ENCODE measurements around the gene LGI2. TPM values are rescaled to one million over a fixed set of nuclear protein-coding genes. Genes with fewer than 3 reads are reported as not detected.

The LGI2 gene
- total and polyA plus RNA-seq, 2 experiments from 2014 or later: 0.63 to 8.0 TPM

DNA sequence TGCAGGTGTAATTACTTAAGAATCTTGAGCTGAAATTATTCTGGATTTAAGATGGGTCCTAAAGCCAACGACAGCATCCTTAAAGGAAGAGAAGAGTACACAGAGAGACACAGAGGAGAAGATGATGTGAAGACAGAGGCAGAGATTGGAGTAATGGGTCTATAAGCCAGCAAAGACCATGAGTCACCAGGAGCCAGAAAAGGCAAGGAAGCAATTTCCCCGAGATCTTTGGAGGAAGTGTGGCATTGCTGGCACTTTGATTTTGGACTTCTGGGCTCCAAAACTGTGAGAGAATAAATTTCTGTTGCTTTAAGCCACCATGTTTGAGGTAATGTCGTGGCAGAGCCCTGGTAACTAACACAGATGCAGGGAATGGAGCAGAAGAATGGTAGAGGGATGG lies 32.4 kb upstream of the LGI2 start:
- peaks cover 2% of the 10 kb centered on the region for H3K27me3 Mint-ChIP-seq (ENCODE audit: insufficient read depth, low read depth, poor library complexity)
- ATAC-seq (no peak), DNase-seq (ENCODE audit: low spot score) (no peak)
- Histone ChIP-seq H4K20me1 (replicated peaks; ENCODE audit: insufficient read depth) (no peaks in the 10 kb centered on the region), H3K9me2 (ENCODE audit: insufficient read depth) (no peaks in the 10 kb centered on the region), H3K27ac (ENCODE audit: low read depth) (no peak overlapping the region), H3K4me1 (ENCODE audit: insufficient read depth) (peaks cover 32% of the 10 kb centered on the region), H3K79me2 (replicated peaks; ENCODE audit: insufficient read depth) (no peaks in the 10 kb centered on the region), H3K4me3 (no peak overlapping the region), H3K4me2 (no peak overlapping the region), H2AFZ (peak overlapping the region; percentile 39; the same call in 1 of the 2 replicates), H3K36me3 (ENCODE audit: insufficient read depth) (no peaks in the 10 kb centered on the region), H3F3A (replicated peaks; ENCODE audit: low read depth) (no peaks in the 10 kb centered on the region), H3K27me3 (ENCODE audit: insufficient read depth) (no peaks in the 10 kb centered on the region)
- no peaks in the 10 kb centered on the region for H3K9me3 Mint-ChIP-seq
- peaks cover 3% of the 10 kb centered on the region; the same call in 2 of the 3 replicates for H3K36me3 Mint-ChIP-seq (ENCODE audit: low read depth)
- TF ChIP-seq STAT1 (IDR thresholded peaks at IDR 0.05; ENCODE audit: unreplicated experiment) (no peak), ZNF114 (CRISPR knock-in tag; IDR thresholded peaks at IDR 0.05) (no peak), EZH2 (IDR thresholded peaks at IDR 0.05; ENCODE audit: low read depth, unreplicated experiment) (no peak), JUNB (IDR thresholded peaks at IDR 0.05; ENCODE audit: unreplicated experiment) (no peak), CREB1 (CRISPR knock-in tag; IDR thresholded peaks at IDR 0.05; ENCODE audit: low read depth) (no peak), NANOG (IDR thresholded peaks at IDR 0.05; ENCODE audit: borderline replicate concordance) (no peak), EZH2phosphoT487 (IDR thresholded peaks at IDR 0.05; ENCODE audit: unreplicated experiment) (no peak), ZNF331 (CRISPR knock-in tag; IDR thresholded peaks at IDR 0.05; ENCODE audit: low read depth) (no peak), POLR2AphosphoS5 (IDR thresholded peaks at IDR 0.05; ENCODE audit: low read depth) (no peak)
- TF ChIP-seq, protein P1, sequence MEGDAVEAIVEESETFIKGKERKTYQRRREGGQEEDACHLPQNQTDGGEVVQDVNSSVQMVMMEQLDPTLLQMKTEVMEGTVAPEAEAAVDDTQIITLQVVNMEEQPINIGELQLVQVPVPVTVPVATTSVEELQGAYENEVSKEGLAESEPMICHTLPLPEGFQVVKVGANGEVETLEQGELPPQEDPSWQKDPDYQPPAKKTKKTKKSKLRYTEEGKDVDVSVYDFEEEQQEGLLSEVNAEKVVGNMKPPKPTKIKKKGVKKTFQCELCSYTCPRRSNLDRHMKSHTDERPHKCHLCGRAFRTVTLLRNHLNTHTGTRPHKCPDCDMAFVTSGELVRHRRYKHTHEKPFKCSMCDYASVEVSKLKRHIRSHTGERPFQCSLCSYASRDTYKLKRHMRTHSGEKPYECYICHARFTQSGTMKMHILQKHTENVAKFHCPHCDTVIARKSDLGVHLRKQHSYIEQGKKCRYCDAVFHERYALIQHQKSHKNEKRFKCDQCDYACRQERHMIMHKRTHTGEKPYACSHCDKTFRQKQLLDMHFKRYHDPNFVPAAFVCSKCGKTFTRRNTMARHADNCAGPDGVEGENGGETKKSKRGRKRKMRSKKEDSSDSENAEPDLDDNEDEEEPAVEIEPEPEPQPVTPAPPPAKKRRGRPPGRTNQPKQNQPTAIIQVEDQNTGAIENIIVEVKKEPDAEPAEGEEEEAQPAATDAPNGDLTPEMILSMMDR (conservative IDR thresholded peaks at IDR 0.05; ENCODE audit: low read depth in 2 of 2): no peak
- TF ChIP-seq, protein P2, sequence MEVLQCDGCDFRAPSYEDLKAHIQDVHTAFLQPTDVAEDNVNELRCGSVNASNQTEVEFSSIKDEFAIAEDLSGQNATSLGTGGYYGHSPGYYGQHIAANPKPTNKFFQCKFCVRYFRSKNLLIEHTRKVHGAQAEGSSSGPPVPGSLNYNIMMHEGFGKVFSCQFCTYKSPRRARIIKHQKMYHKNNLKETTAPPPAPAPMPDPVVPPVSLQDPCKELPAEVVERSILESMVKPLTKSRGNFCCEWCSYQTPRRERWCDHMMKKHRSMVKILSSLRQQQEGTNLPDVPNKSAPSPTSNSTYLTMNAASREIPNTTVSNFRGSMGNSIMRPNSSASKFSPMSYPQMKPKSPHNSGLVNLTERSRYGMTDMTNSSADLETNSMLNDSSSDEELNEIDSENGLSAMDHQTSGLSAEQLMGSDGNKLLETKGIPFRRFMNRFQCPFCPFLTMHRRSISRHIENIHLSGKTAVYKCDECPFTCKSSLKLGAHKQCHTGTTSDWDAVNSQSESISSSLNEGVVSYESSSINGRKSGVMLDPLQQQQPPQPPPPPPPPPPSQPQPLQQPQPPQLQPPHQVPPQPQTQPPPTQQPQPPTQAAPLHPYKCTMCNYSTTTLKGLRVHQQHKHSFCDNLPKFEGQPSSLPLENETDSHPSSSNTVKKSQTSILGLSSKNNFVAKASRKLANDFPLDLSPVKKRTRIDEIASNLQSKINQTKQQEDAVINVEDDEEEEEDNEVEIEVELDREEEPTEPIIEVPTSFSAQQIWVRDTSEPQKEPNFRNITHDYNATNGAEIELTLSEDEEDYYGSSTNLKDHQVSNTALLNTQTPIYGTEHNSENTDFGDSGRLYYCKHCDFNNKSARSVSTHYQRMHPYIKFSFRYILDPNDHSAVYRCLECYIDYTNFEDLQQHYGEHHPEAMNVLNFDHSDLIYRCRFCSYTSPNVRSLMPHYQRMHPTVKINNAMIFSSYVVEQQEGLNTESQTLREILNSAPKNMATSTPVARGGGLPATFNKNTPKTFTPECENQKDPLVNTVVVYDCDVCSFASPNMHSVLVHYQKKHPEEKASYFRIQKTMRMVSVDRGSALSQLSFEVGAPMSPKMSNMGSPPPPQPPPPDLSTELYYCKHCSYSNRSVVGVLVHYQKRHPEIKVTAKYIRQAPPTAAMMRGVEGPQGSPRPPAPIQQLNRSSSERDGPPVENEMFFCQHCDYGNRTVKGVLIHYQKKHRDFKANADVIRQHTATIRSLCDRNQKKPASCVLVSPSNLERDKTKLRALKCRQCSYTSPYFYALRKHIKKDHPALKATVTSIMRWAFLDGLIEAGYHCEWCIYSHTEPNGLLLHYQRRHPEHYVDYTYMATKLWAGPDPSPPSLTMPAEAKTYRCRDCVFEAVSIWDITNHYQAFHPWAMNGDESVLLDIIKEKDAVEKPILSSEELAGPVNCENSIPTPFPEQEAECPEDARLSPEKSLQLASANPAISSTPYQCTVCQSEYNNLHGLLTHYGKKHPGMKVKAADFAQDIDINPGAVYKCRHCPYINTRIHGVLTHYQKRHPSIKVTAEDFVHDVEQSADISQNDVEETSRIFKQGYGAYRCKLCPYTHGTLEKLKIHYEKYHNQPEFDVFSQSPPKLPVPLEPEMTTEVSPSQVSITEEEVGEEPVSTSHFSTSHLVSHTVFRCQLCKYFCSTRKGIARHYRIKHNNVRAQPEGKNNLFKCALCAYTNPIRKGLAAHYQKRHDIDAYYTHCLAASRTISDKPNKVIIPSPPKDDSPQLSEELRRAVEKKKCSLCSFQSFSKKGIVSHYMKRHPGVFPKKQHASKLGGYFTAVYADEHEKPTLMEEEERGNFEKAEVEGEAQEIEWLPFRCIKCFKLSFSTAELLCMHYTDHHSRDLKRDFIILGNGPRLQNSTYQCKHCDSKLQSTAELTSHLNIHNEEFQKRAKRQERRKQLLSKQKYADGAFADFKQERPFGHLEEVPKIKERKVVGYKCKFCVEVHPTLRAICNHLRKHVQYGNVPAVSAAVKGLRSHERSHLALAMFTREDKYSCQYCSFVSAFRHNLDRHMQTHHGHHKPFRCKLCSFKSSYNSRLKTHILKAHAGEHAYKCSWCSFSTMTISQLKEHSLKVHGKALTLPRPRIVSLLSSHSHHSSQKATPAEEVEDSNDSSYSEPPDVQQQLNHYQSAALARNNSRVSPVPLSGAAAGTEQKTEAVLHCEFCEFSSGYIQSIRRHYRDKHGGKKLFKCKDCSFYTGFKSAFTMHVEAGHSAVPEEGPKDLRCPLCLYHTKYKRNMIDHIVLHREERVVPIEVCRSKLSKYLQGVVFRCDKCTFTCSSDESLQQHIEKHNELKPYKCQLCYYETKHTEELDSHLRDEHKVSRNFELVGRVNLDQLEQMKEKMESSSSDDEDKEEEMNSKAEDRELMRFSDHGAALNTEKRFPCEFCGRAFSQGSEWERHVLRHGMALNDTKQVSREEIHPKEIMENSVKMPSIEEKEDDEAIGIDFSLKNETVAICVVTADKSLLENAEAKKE (CRISPR knock-in tag; IDR thresholded peaks at IDR 0.05): no peak
- TF ChIP-seq, protein P3, sequence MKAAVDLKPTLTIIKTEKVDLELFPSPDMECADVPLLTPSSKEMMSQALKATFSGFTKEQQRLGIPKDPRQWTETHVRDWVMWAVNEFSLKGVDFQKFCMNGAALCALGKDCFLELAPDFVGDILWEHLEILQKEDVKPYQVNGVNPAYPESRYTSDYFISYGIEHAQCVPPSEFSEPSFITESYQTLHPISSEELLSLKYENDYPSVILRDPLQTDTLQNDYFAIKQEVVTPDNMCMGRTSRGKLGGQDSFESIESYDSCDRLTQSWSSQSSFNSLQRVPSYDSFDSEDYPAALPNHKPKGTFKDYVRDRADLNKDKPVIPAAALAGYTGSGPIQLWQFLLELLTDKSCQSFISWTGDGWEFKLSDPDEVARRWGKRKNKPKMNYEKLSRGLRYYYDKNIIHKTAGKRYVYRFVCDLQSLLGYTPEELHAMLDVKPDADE (IDR thresholded peaks at IDR 0.05): no peak
- TF ChIP-seq, protein P4, sequence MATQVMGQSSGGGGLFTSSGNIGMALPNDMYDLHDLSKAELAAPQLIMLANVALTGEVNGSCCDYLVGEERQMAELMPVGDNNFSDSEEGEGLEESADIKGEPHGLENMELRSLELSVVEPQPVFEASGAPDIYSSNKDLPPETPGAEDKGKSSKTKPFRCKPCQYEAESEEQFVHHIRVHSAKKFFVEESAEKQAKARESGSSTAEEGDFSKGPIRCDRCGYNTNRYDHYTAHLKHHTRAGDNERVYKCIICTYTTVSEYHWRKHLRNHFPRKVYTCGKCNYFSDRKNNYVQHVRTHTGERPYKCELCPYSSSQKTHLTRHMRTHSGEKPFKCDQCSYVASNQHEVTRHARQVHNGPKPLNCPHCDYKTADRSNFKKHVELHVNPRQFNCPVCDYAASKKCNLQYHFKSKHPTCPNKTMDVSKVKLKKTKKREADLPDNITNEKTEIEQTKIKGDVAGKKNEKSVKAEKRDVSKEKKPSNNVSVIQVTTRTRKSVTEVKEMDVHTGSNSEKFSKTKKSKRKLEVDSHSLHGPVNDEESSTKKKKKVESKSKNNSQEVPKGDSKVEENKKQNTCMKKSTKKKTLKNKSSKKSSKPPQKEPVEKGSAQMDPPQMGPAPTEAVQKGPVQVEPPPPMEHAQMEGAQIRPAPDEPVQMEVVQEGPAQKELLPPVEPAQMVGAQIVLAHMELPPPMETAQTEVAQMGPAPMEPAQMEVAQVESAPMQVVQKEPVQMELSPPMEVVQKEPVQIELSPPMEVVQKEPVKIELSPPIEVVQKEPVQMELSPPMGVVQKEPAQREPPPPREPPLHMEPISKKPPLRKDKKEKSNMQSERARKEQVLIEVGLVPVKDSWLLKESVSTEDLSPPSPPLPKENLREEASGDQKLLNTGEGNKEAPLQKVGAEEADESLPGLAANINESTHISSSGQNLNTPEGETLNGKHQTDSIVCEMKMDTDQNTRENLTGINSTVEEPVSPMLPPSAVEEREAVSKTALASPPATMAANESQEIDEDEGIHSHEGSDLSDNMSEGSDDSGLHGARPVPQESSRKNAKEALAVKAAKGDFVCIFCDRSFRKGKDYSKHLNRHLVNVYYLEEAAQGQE (IDR thresholded peaks at IDR 0.05; ENCODE audit: unreplicated experiment): no peak
- no peak overlapping the region for H3K27ac Mint-ChIP-seq
- H3K4me3 Mint-ChIP-seq: no peak overlapping the region
- peaks cover 28% of the 10 kb centered on the region for H3K4me1 Mint-ChIP-seq
